ENCODE results near the gene CUX1.

DNA sequence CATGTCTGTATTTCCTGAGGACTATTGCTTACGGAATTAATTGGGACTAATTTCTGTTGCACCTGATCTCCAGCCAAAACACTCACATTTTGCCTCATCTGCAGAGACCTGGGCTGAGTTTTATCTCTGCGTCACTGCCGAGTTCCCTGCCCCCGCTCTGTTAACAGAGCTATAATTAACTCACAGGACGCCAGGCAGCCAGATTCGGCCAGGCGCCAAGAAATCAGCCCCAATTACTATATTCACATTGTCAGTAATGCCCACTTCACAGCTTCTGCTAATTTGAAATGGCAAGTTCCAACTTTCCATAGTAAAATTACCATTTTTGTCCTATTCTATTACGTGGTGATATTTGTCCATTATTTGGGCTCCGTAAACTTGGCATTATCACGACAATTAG lies 130.5 kb downstream of the CUX1 start:
- TF ChIP-seq CTCF (IDR thresholded peaks at IDR 0.05) (no peak), EZH2phosphoT487 (IDR thresholded peaks at IDR 0.05) (no peak)

Measured in neural progenitor cell (in vitro differentiated cells).